HCT116 (cell line): ENCODE measurements around the gene ACBD6. TPM values are rescaled to one million over a fixed set of nuclear protein-coding genes. Genes with fewer than 3 reads are reported as not detected.

Experiments
- ATAC-seq: fragments of 200-7000 bp; cut with Tn5 transposase; 2 replicates; pipeline ENCODE4 v1.9.1; 2020; ENCODE audit warnings: mild to moderate bottlenecking, moderate library complexity
- BruUV-seq: library from RNA; stranded (reverse); fragments of 400-500 nt; replicated peaks from 2 replicates; lab custom pipeline; 2021; lab: Mats Ljungman, UMichigan
- CTCF ChIA-PET: fragments of 300-600 bp; sonication (Branson Sonifier 250); formaldehyde crosslinking; loops from one replicate; lab custom pipeline; 2021; ENCODE audit warnings: antibody characterized with exemption; lab: Charles Lee
- POLR2A ChIA-PET: fragments of 300-600, 350-600 bp; sonication (Branson Sonifier 250); formaldehyde crosslinking; loops from one replicate; lab custom pipeline; 2021; ENCODE audit warnings: antibody characterized with exemption; lab: Charles Lee
- RAD21 ChIA-PET, 2 experiments: fragments of 300-600 bp; sonication (Branson Sonifier 250); formaldehyde crosslinking; loops; one replicate each; lab custom pipeline; 2023; ENCODE audit warnings: low total read pairs in 2 of 2; ENCODE audit not compliant: uncharacterized antibody in 2 of 2, unreplicated experiment in 2 of 2, low non-redundant PET in 1 of 2; lab: Charles Lee
- DNase-seq: peaks from one replicate; pipeline ENCODE4 v3.0.0-alpha.2; 2010; ENCODE audit warnings: low read depth, low spot score
- H2AFZ ChIP-seq: fragments of 200-600 bp; shearing (Covaris generic), sonication (generic); 2 replicates; pipeline ENCODE4 v1.6.1; 2017; ENCODE audit warnings: low read depth, mixed run types, mixed read lengths, antibody characterized with exemption, low read length; ENCODE audit not compliant: poor library complexity, severe bottlenecking
- H3K27ac ChIP-seq: 2 replicates; pipeline ENCODE4 v1.5.1; 2012; ENCODE audit warnings: low read depth, low read length
- H3K27me3 ChIP-seq: fragments of 200-600 bp; sonication (generic); 2 replicates; pipeline ENCODE4 v1.6.1; 2016; ENCODE audit warnings: mixed run types, low read length, mixed read lengths; ENCODE audit not compliant: insufficient read depth
- H3K36me3 ChIP-seq, 2 experiments: fragments of 200-500 bp in 1 of 2; fragments of 200-600 bp in 1 of 2; sonication (Bioruptor generic) in 1 of 2; sonication (generic) in 1 of 2; 2 replicates each; pipeline versions ENCODE4 v1.5.1 to v1.6.1; 2014 to 2016; ENCODE audit warnings: low read length in 2 of 2, inconsistent platforms in 1 of 2, mixed read lengths in 1 of 2, mixed run types in 1 of 2; ENCODE audit not compliant: insufficient read depth in 2 of 2, control insufficient read depth in 1 of 2
- H3K4me1 ChIP-seq, 2 experiments: fragments of 200-600 bp in 1 of 2; sonication (generic) in 1 of 2; 2 replicates each; pipeline versions ENCODE4 v1.5.1 to v1.6.1; 2012 to 2017; ENCODE audit warnings: low read length in 2 of 2, inconsistent platforms in 1 of 2, mild to moderate bottlenecking in 1 of 2, mixed read lengths in 1 of 2, mixed run types in 1 of 2, moderate library complexity in 1 of 2; ENCODE audit not compliant: insufficient read depth in 2 of 2, control insufficient read depth in 1 of 2
- H3K4me2 ChIP-seq: fragments of 200-600 bp; sonication (generic); 2 replicates; pipeline ENCODE4 v1.6.1; 2017; ENCODE audit warnings: mixed run types, low read length, mixed read lengths
- H3K4me3 ChIP-seq, 2 experiments: fragments of 200-600 bp in 1 of 2; sonication (generic) in 1 of 2; replicated peaks in 1 of 2; 2 replicates each; pipeline ENCODE4 v1.5.1; 2011 to 2016; ENCODE audit warnings: low read length in 2 of 2, control low read depth in 1 of 2, low read depth in 1 of 2, mild to moderate bottlenecking in 1 of 2, mixed read lengths in 1 of 2, mixed run types in 1 of 2
- H3K79me2 ChIP-seq: fragments of 200-600 bp; sonication (generic); 2 replicates; pipeline ENCODE4 v1.6.1; 2017; ENCODE audit warnings: mild to moderate bottlenecking, mixed run types, low read length, moderate library complexity, mixed read lengths; ENCODE audit not compliant: insufficient read depth
- H3K9ac ChIP-seq: fragments of 200-600 bp; sonication (generic); 2 replicates; pipeline ENCODE4 v1.6.1; 2016; ENCODE audit warnings: low read length, mixed read lengths
- H3K9me2 ChIP-seq: fragments of 200-600 bp; sonication (generic), shearing (Covaris generic); 2 replicates; pipeline ENCODE4 v1.6.1; 2017; ENCODE audit warnings: mixed run types, mild to moderate bottlenecking, moderate library complexity; ENCODE audit not compliant: insufficient read depth
- H3K9me3 ChIP-seq, 2 experiments: fragments of 200-500 bp in 1 of 2; fragments of 200-600 bp in 1 of 2; sonication (Bioruptor generic) in 1 of 2; sonication (generic) in 1 of 2; 2 replicates each; pipeline ENCODE4 v1.6.1; 2014 to 2017; ENCODE audit warnings: low read length in 2 of 2, mixed read lengths in 2 of 2, inconsistent platforms in 1 of 2, low read depth in 1 of 2, mild to moderate bottlenecking in 1 of 2, mixed run types in 1 of 2, moderate library complexity in 1 of 2; ENCODE audit not compliant: control insufficient read depth in 1 of 2, insufficient read depth in 1 of 2
- H4K20me1 ChIP-seq: fragments of 200-600 bp; sonication (generic), shearing (Covaris generic); 2 replicates; pipeline ENCODE4 v1.6.1; 2017; ENCODE audit warnings: mixed run types, mild to moderate bottlenecking, moderate library complexity; ENCODE audit not compliant: insufficient read depth
- CEBPB ChIP-seq: IDR thresholded peaks from 2 replicates; pipeline ENCODE4 v1.6.1; 2012; ENCODE audit warnings: low read depth
- EGR1 ChIP-seq: IDR thresholded peaks from 2 replicates; pipeline ENCODE4 v1.6.1; 2012; ENCODE audit warnings: low read depth
- ELF1 ChIP-seq: IDR thresholded peaks from 2 replicates; pipeline ENCODE4 v1.6.1; 2012; ENCODE audit warnings: low read depth, borderline replicate concordance
- JUND ChIP-seq: IDR thresholded peaks from 2 replicates; pipeline ENCODE4 v1.6.1; 2012
- POLR2A ChIP-seq: IDR thresholded peaks from 2 replicates; pipeline ENCODE4 v1.7.0; 2011; ENCODE audit warnings: borderline replicate concordance; ENCODE audit not compliant: insufficient read depth, insufficient read length; ENCODE audit errors: extremely low read depth
- RAD21 ChIP-seq: IDR thresholded peaks from 2 replicates; pipeline ENCODE4 v1.6.1; 2012; ENCODE audit warnings: low read depth, mild to moderate bottlenecking
- SIN3A ChIP-seq: IDR thresholded peaks from 2 replicates; pipeline ENCODE4 v1.6.1; 2012; ENCODE audit warnings: low read depth
- TCF7L2 ChIP-seq: IDR thresholded peaks from 2 replicates; pipeline ENCODE4 v1.7.0; 2011; ENCODE audit warnings: borderline replicate concordance, inconsistent platforms; ENCODE audit not compliant: insufficient read depth, insufficient read length; ENCODE audit errors: extremely low read depth
- ZFX ChIP-seq: fragments of 450-650 bp; IDR thresholded peaks from 2 replicates; pipeline ENCODE4 v1.6.1; 2017
- ZNF274 ChIP-seq: fragments of 200-500 bp; sonication (Bioruptor generic); IDR thresholded peaks from 2 replicates; pipeline ENCODE4 v1.6.1; 2014; ENCODE audit warnings: mild to moderate bottlenecking, low read depth, low read length, inconsistent platforms
- intact Hi-C: fragments of 100-400 bp; cut with micrococcal nuclease; formaldehyde crosslinking; loops from 2 replicates; pipeline ENCODE4 v1.10.0; 2022
- total RNA-seq: library from RNA; stranded (reverse); gene quantifications from one replicate; pipeline ENCODE4 v1.2.1, GENCODE V29; 2021; ENCODE audit not compliant: unreplicated experiment
- TF ChIP-seq, protein P1 (sequence below), 3 experiments: fragments of 200-600 bp in 1 of 3; sonication (generic) in 1 of 3; IDR thresholded peaks in 2 of 3; conservative IDR thresholded peaks in 1 of 3; 2 replicates each; pipeline ENCODE4 v1.5.1; 2012 to 2017; ENCODE audit warnings: low read depth in 2 of 3, low read length in 2 of 3, antibody characterized with exemption in 1 of 3, borderline replicate concordance in 1 of 3, control low read depth in 1 of 3, mild to moderate bottlenecking in 1 of 3, mixed read lengths in 1 of 3, mixed run types in 1 of 3, moderate library complexity in 1 of 3; ENCODE audit not compliant: insufficient read depth in 1 of 3
- TF ChIP-seq, protein P2 (sequence below): IDR thresholded peaks from 2 replicates; pipeline ENCODE4 v1.6.1; 2012; ENCODE audit warnings: low read depth
- TF ChIP-seq, protein P3 (sequence below): IDR thresholded peaks from 2 replicates; pipeline ENCODE4 v1.6.1; 2011; ENCODE audit warnings: mild to moderate bottlenecking, low read length, moderate library complexity; ENCODE audit not compliant: insufficient replicate concordance; ENCODE audit errors: extremely low read depth

ACBD6 gene
- total RNA-seq, 1 experiment from 2014 or later = 43.2 TPM

DNA sequence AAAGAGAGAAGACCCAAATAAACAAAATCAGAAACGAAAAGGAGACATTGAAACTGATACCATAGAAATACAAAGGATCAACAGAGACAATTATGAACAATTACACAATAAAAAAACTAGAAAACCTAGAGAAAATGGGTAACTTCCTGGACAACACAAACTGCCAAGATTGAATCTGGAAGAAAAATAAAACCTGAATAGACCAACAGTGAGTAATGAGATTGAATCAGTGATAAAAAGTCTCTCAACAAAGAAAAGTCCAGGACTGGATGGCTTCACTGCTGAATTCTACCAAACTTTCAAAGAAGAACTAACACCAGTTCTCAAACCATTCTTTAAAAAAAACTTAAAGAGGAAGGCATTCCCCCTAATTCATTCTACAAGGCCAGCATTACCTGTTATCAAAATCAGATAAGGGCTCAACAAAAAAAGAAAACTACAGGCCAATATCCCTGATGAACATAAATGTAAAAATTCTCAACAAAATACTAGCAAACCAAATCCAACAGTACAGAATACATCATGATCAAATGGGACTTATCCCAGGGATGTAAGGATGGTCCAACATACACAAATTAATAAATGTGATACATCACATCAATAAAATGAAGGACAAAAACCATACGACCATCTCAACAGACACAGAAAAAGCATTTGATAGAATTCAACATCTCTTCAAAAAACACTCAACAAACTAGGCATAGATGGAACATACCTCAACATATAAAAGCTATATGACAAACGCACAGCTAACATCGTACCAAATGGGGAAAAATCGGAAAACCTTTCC lies 119.9 kb downstream of the ACBD6 start:
- no TSS peak for BruUV-seq
- Histone ChIP-seq H3K27ac (no peak overlapping the region), H3K9ac (no peak overlapping the region), H3K4me1 (no peaks in the 10 kb centered on the region), H3K36me3 (no peaks in the 10 kb centered on the region), H4K20me1 (no peaks in the 10 kb centered on the region), H3K4me3 (no peak overlapping the region), H3K79me2 (peaks cover 58% of the 10 kb centered on the region), H3K9me3 (peaks cover 13 to 15% of the 10 kb centered on the region in 2 experiments; a peak in 2 of 4 replicates), H3K27me3 (no peaks in the 10 kb centered on the region), H3K9me2 (no peaks in the 10 kb centered on the region), H3K4me2 (no peak overlapping the region), H2AFZ (no peak overlapping the region)
- ChIA-PET RAD21 (no interaction called here), POLR2A (no interaction called here), CTCF (no interaction called here)
- intact Hi-C loops = no loop called here
- ATAC-seq = no peak
- no peak for TF ChIP-seq TCF7L2
- TF ChIP-seq, protein P1, sequence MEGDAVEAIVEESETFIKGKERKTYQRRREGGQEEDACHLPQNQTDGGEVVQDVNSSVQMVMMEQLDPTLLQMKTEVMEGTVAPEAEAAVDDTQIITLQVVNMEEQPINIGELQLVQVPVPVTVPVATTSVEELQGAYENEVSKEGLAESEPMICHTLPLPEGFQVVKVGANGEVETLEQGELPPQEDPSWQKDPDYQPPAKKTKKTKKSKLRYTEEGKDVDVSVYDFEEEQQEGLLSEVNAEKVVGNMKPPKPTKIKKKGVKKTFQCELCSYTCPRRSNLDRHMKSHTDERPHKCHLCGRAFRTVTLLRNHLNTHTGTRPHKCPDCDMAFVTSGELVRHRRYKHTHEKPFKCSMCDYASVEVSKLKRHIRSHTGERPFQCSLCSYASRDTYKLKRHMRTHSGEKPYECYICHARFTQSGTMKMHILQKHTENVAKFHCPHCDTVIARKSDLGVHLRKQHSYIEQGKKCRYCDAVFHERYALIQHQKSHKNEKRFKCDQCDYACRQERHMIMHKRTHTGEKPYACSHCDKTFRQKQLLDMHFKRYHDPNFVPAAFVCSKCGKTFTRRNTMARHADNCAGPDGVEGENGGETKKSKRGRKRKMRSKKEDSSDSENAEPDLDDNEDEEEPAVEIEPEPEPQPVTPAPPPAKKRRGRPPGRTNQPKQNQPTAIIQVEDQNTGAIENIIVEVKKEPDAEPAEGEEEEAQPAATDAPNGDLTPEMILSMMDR (IDR thresholded peaks at IDR 0.05 in 2 of 3, conservative IDR thresholded peaks at IDR 0.05 in 1 of 3; ENCODE audit: borderline replicate concordance in 1 of 3, insufficient read depth in 1 of 3, low read depth in 2 of 3, low read length in 2 of 3) = no peak
- TF ChIP-seq JUND = no peak
- no peak for TF ChIP-seq SIN3A
- no peak for TF ChIP-seq POLR2A
- TF ChIP-seq RAD21 = no peak
- no peak for TF ChIP-seq EGR1
- TF ChIP-seq CEBPB = no peak
- no peak for TF ChIP-seq ZFX
- TF ChIP-seq ZNF274 = no peak
- TF ChIP-seq, protein P2, sequence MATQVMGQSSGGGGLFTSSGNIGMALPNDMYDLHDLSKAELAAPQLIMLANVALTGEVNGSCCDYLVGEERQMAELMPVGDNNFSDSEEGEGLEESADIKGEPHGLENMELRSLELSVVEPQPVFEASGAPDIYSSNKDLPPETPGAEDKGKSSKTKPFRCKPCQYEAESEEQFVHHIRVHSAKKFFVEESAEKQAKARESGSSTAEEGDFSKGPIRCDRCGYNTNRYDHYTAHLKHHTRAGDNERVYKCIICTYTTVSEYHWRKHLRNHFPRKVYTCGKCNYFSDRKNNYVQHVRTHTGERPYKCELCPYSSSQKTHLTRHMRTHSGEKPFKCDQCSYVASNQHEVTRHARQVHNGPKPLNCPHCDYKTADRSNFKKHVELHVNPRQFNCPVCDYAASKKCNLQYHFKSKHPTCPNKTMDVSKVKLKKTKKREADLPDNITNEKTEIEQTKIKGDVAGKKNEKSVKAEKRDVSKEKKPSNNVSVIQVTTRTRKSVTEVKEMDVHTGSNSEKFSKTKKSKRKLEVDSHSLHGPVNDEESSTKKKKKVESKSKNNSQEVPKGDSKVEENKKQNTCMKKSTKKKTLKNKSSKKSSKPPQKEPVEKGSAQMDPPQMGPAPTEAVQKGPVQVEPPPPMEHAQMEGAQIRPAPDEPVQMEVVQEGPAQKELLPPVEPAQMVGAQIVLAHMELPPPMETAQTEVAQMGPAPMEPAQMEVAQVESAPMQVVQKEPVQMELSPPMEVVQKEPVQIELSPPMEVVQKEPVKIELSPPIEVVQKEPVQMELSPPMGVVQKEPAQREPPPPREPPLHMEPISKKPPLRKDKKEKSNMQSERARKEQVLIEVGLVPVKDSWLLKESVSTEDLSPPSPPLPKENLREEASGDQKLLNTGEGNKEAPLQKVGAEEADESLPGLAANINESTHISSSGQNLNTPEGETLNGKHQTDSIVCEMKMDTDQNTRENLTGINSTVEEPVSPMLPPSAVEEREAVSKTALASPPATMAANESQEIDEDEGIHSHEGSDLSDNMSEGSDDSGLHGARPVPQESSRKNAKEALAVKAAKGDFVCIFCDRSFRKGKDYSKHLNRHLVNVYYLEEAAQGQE = no peak
- TF ChIP-seq ELF1 = no peak
- TF ChIP-seq, protein P3, sequence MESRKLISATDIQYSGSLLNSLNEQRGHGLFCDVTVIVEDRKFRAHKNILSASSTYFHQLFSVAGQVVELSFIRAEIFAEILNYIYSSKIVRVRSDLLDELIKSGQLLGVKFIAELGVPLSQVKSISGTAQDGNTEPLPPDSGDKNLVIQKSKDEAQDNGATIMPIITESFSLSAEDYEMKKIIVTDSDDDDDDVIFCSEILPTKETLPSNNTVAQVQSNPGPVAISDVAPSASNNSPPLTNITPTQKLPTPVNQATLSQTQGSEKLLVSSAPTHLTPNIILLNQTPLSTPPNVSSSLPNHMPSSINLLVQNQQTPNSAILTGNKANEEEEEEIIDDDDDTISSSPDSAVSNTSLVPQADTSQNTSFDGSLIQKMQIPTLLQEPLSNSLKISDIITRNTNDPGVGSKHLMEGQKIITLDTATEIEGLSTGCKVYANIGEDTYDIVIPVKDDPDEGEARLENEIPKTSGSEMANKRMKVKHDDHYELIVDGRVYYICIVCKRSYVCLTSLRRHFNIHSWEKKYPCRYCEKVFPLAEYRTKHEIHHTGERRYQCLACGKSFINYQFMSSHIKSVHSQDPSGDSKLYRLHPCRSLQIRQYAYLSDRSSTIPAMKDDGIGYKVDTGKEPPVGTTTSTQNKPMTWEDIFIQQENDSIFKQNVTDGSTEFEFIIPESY = no peak
- DNase-seq = no peak
